ENCODE results near the gene SHISA6. TPM values are rescaled to one million over a fixed set of nuclear protein-coding genes. Genes with fewer than 3 reads are reported as not detected.

SHISA6 gene
- total RNA-seq, 1 donor from 2014 or later = 3.3 TPM

DNA sequence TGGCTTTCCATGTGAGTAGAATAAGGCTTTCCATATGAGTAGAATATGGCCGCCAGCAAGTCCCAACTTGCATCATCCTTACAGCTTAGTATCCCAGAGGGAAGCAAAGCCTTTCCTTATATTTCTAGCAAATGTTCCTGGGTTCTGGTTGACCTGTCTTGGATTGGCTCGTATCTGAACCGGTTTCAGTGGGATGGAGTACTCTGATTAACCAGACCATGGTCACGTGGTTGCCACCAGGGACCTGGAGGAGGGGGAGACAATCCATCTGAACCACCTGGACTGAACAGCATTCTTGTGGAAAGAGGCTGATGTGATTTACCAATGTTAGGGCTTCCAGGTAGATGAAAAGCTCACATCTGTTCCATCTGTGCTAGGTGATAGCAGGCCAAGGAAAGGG, 89.0 kb downstream of the SHISA6 start:
- peaks cover 11% of the 10 kb centered on the region for H3F3A ChIP-seq (ENCODE audit: low read depth)
- H3K27ac ChIP-seq = no peak overlapping the region
- H3K79me2 ChIP-seq (ENCODE audit: low read depth) = no peaks in the 10 kb centered on the region
- no peak overlapping the region for H3K9ac ChIP-seq
- H3K4me3 ChIP-seq = no peak overlapping the region
- no peak overlapping the region for H3K4me2 ChIP-seq
- H3K4me1 ChIP-seq = peaks cover 37% of the 10 kb centered on the region
- no peaks in the 10 kb centered on the region for H3K9me3 ChIP-seq (ENCODE audit: low read depth)
- H4K20me1 ChIP-seq (ENCODE audit: low read depth) = no peaks in the 10 kb centered on the region
- DNase-seq (ENCODE audit: low spot score) = no peak
- no peaks in the 10 kb centered on the region for H3K27me3 ChIP-seq
- Mint-ChIP-seq H3K27me3 (ENCODE audit: insufficient read depth, low read depth) (no peaks in the 10 kb centered on the region), H3K4me3 (no peak overlapping the region), H3K9me3 (no peaks in the 10 kb centered on the region), H3K36me3 (no peaks in the 10 kb centered on the region), H3K27ac (no peak overlapping the region), H3K4me1 (peaks cover 24% of the 10 kb centered on the region)
- no peak for TF ChIP-seq CTCF (IDR thresholded peaks at IDR 0.05)
- TF ChIP-seq EZH2 (IDR thresholded peaks at IDR 0.05) = no peak
- TF ChIP-seq EZH2phosphoT487 (IDR thresholded peaks at IDR 0.05) = no peak
- H3K36me3 ChIP-seq = no peaks in the 10 kb centered on the region
- H2AFZ ChIP-seq (replicated peaks) = no peak overlapping the region

- H3F3A ChIP-seq (ENCODE audit: low read depth) = peaks cover 11% of the 10 kb centered on the region
- no peak overlapping the region for H3K4me3 Mint-ChIP-seq
- DNase-seq (ENCODE audit: low spot score) = peak; percentile 77
- H4K20me1 ChIP-seq (ENCODE audit: low read depth) = no peaks in the 10 kb centered on the region
- no peaks in the 10 kb centered on the region for H3K36me3 Mint-ChIP-seq
- H3K4me1 Mint-ChIP-seq = peaks cover 24% of the 10 kb centered on the region
- no peak for TF ChIP-seq CTCF (IDR thresholded peaks at IDR 0.05)
- no peak for TF ChIP-seq EZH2 (IDR thresholded peaks at IDR 0.05)
- no peak for TF ChIP-seq EZH2phosphoT487 (IDR thresholded peaks at IDR 0.05)
- H3K27ac Mint-ChIP-seq = no peak overlapping the region
- H3K36me3 ChIP-seq = no peaks in the 10 kb centered on the region
- H3K4me2 ChIP-seq = peak overlapping the region; percentile 63
- H3K79me2 ChIP-seq (ENCODE audit: low read depth) = no peaks in the 10 kb centered on the region
- H3K27ac ChIP-seq = no peak overlapping the region
- peaks cover 37% of the 10 kb centered on the region for H3K4me1 ChIP-seq
- H3K9ac ChIP-seq = no peak overlapping the region
- no peaks in the 10 kb centered on the region for H3K9me3 Mint-ChIP-seq
- H2AFZ ChIP-seq (replicated peaks) = peak overlapping the region; percentile 23
- H3K4me3 ChIP-seq = peak overlapping the region; percentile 17
- no peaks in the 10 kb centered on the region for H3K27me3 ChIP-seq
- no peaks in the 10 kb centered on the region for H3K27me3 Mint-ChIP-seq (ENCODE audit: insufficient read depth, low read depth)
- H3K9me3 ChIP-seq (ENCODE audit: low read depth) = no peaks in the 10 kb centered on the region
Measured at GRCh38 chr17:11330826-11331225, 89.8 kb downstream of the SHISA6 start.

DNA sequence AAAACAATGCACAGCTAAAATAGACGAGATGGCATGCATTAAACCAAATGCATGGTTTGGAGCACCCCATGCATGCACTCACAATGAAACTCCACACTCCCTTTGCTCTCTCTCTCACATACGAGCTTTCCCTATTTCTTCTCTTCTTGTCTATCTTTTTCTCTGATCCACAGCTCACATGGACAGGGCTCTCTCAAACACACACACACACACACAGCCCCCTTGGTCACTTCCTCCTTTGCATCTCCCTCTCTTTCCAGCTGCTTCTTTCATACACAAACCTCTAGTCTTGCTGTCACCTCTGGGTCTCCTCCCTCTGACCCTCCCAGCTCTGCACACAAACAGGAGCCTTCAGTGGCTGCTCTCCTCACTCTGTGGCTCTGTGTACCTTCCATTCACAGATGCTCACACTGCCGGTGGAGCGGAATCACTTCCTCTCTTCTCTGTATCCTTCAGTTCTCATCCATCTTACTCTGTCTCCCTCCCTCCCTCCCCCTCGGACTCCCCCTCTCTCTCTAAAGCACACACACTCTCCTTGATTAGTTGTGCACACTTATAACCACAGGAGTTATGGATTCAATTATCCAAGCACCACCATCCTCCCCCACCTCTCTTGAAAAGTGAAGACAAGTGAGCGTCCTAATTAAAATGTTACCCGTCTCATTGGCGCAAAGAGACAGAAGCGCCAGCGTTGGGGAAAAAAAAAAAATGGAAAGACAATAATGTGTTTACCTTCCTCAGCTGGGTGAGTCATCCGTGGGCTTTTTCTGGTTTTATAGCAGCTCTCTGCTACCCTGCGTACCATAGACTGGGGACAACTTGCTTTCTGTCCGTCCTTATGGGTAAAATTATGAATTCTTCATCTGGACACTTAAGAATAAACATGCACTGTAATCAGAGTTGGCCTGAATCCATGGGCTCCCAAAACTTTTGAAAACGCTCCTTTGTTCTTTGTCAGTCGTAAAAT, 90.8 kb downstream of the SHISA6 start:
- Mint-ChIP-seq H3K9me3 (no peaks in the 10 kb centered on the region), H3K4me3 (no peak overlapping the region), H3K27ac (peak overlapping the region; percentile 33), H3K27me3 (ENCODE audit: insufficient read depth, low read depth) (no peaks in the 10 kb centered on the region), H3K4me1 (peaks cover 24% of the 10 kb centered on the region), H3K36me3 (no peaks in the 10 kb centered on the region)
- no peaks in the 10 kb centered on the region for H3K79me2 ChIP-seq (ENCODE audit: low read depth)
- no peaks in the 10 kb centered on the region for H4K20me1 ChIP-seq (ENCODE audit: low read depth)
- peak overlapping the region; percentile 63 for H3K4me2 ChIP-seq
- no peaks in the 10 kb centered on the region for H3K27me3 ChIP-seq
- peak; percentile 26 for DNase-seq (ENCODE audit: low spot score)
- H3K27ac ChIP-seq = no peak overlapping the region
- no peak overlapping the region for H3K9ac ChIP-seq
- TF ChIP-seq EZH2phosphoT487 (IDR thresholded peaks at IDR 0.05) (no peak), CTCF (IDR thresholded peaks at IDR 0.05) (no peak), EZH2 (IDR thresholded peaks at IDR 0.05) (no peak)
- H3K9me3 ChIP-seq (ENCODE audit: low read depth) = no peaks in the 10 kb centered on the region
- no peak overlapping the region for H2AFZ ChIP-seq (replicated peaks)
- peaks cover 37% of the 10 kb centered on the region for H3K4me1 ChIP-seq
- H3F3A ChIP-seq (ENCODE audit: low read depth) = peaks cover 11% of the 10 kb centered on the region
- no peak overlapping the region for H3K4me3 ChIP-seq
- no peaks in the 10 kb centered on the region for H3K36me3 ChIP-seq
